GM21737 (cell line): ENCODE results near the gene GAS7.
A peak's percentile ranks its signal among the peaks of the same experiment; 100 is the strongest.
"Not testable (repeated sequence)": the region's sequence is repeated elsewhere in the genome, so short reads cannot be mapped to it uniquely, and the experiment has no call there.

ENCODE experiments used
- ATAC-seq: cut with Tn5 transposase; IDR thresholded peaks from one replicate; pipeline ENCODE4 v1.9.1; 2021; ENCODE audit warnings: mild to moderate bottlenecking, moderate library complexity; ENCODE audit not compliant: unreplicated experiment

The GAS7 gene

DNA sequence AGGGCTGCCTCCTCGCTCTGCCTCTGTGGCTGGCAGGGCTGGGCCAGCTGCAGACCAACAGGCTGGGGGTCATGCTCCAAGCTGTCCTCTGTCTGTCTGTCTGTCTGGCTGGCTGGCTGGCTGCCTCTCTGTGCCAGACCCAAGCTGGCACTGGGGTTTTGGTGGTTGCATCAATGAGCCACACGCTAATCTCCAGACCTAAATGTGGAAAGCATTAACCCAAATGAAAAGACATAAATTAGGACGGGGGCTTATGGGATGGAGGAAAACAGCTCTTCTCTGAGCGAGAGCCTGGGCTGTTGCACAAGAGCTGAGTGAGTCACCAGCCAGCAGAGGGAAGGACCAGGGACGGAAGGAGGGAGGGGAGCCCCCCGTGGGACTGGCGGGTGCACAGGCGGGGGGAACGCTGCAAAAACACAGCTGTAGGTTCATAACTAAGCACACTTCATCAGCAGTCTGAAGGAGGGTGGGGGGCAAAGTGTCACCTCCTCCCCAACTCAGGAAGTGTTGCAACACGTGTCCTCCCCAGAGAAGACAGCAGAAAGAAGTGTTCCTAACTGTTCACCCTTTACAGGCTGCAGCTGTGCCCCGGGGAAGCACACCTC, 83.4 kb downstream of the GAS7 start:
- ATAC-seq: peak; percentile 50

DNA sequence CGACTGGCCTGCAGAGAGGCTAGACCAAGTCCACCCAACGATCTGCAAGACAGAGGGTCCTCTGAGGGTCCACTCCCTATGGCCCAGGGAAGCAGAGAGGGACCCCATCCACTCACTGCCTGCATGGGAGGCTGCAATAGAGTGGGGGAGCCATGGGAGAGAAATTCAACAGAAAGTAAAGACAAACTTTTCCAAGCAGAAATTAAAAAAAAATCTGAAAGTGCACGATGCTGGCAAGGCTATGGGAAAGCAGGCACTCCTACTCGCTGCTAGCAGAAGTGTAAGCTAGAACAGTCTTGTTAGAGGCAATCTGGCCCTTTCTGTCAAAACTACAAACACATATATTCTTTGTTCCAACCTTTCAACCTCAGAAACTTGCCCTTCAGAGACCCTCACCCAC, 85.4 kb downstream of the GAS7 start:
- no peak for ATAC-seq

DNA sequence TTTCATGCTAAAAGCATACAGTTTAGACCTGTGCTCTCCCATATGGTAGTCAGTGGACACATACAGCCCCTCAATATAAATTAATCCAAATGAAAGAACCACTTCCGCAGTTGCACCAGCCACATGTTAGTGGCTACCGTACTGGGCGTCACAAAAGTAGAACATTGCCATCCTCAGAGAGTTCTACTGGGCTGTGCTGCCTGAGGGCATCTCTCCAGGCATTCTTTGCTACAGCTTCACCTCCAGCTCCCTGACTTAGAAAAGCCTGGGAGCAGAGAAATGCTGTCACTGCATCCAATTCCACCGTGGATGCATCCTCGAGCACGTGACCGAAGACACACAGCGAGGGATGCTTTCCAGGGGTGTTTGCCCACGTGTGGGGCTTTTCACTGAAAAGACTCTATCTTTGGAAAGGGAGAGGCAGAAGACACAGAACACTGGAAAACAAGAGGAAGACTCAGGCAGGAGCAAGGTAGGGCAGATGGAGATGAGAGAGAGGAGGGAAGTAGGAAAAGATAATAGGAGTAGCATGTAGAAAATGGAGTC, 86.4 kb downstream of the GAS7 start:
- ATAC-seq: no peak

DNA sequence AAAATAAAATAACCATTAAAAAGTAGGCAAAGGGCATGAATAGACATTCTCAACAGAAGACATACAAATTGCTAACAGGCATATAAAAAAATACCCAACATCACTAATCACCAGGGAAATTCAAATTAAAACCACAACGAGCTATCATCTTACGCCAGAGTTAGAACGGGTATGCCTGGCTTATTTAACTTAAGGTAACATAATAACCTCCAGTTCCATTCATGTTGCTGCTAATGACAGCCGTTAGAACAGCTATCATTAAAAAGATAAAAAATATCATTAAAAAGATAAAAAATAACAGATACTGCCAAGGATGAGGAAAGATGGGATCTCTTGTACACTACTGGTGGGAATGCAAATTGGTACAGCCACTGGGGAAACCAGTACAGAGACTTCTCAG, 89.3 kb downstream of the GAS7 start:
- ATAC-seq: no peak

DNA sequence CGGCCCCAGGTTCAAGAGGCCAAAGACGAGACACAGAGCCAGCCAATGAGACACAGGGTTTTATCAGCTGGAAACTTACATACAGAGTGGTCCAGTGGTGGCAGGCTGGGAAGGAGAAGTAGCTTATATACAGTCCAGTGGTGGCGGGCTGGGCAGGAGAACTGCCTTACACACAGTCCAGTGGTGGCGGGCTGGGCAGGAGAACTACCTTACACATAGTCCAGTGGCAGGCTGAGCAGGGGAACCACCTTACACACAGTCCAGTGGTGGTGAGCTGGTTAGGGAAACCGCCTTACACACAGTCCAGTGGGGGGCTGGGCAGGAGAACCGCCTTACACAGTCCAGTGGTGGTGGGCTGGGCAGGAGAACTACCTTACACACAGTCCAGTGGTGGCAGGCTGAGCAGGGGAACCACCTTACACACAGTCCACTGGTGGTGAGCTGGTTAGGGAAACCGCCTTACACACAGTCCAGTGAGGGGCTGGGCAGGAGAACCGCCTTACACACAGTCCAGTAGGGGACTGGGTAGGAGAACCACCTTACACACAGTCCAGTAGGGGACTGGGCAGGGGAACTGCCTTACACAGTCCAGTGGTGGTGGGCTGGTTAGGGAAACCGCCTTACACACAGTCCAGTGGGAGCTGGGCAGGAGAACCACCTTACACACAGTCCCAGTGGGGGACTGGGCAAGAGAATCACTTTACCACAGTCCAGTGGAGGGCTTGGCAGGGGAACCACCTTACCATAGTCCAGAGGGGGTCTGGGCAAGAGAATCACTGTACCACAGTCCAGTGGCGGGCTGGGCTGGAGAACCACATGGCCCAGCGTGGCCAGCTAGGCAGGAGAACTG, 90.9 kb downstream of the GAS7 start:
- ATAC-seq: no peak

DNA sequence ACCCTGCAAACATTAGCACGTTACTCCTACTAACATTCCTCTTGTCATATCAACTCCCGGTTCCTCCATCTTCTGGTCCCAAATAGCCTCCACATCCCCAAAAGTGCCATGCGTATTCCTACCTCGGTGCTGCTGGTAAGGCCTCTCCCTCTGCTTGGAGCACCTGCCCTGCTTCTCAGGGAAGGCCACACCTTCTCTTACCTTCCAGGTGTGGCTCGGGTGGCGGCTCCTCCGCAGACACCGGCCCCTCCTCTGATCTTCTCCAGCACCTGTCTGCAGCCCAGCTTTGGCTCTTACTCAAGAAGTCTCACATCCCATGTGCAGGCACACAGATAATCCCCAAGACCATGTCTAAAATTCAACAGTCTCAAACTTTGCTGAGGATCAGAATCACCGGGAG, 92.3 kb downstream of the GAS7 start:
- ATAC-seq: no peak

DNA sequence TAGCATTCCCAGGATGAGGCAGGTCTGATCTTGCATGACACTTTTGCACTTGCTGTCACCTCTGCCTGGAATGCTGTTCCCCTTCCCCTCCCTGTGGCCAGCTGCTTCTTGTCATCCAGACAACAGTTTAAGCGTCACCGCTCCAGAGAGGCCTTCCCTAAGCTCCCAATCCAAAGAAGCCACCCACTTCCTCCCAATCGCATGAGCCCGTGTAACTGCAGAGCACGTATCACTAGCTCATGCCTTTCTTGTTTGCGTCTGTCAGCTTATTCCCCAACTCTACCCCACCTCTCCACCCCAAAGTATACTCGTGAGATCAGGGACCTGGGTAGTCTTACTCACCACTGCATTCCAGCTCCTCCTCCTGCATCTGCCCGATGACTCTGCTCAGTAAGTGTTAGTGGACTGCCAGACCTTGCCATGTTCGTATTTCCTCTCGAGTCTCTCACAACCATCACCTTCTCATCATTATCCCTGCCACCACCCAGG, 92.8 kb downstream of the GAS7 start:
- ATAC-seq: no peak

DNA sequence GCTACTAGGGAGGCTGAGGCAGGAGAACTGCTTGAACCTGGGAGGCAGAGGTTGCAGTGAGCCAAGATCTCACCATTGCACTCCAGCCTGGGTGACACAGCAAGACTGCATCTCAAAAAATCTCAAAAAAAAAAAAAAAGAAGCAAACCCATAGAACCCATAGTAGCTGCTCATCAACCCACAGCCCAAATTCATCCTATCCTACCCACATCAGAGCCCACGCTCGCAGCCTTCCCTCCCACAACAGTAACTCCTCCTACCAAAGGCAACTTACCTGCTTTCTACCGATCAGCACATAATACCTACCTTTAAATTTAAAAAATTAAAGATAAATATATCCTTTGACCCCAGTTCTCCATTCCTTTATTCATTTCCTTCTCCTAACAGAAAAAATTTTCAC, 94.7 kb downstream of the GAS7 start:
- no peak for ATAC-seq

DNA sequence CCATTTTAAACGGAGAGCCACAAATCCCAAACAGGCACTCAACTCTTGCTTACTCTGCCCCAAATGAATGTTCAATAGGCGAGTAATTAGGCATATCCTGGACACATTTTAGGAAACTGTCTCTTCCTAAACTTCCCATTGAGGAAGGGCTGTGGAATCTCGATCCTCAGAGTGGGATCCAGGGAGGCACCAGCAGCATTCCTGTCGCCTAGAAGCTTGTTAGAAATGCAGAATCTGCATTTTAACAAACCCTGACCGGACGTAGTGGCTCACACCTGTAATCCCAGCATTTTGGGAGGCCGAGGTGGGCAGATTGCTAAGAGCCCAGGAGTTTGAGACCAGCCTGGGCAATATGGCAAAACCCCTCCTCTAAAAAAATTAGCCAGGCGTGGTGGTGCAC, 95.6 kb downstream of the GAS7 start:
- ATAC-seq: no peak

DNA sequence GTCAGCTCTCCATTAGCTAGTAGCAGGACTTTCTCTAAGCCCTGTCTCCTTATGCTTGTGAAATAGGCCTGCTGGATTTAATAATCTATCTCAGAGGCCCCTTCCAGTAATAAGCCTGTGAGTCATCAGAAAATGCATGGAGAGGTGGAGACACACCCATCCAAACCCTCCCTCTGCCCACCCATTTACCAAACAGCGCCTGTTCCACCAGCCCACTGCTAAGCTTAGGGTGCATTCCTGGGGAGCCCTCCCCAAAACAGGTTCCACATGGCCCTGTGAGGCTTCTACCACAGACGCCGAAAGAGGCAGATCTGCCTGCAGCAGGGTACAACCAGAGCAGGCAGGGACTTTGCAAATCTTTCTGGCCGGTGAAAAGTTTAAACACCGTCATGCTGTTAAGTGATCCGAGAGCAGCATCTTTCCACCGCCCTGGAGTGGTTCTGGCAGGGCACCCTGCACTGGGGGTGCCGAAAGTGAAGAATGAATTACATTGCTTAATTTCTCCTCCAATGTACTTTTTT, 99.3 kb downstream of the GAS7 start:
- no peak for ATAC-seq

DNA sequence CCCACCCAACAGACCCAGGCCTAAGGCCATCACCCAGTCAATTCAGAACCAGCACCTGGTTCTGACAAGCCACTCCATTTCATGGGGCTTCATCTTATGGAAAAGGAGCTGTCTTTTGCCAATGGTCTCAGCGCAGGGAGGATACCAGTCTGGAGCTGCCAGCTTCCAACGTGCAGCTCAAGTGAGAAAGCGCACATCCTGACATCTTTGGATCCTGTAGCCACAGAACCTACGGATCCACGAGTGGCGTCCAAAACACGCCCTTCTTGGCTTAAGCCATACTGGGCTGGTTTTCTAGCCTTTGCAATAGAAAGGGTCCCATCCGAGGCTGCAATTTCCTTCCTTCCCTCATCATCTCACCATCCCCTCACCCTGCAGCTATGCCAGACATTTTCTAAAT, 101.8 kb downstream of the GAS7 start:
- no peak for ATAC-seq

DNA sequence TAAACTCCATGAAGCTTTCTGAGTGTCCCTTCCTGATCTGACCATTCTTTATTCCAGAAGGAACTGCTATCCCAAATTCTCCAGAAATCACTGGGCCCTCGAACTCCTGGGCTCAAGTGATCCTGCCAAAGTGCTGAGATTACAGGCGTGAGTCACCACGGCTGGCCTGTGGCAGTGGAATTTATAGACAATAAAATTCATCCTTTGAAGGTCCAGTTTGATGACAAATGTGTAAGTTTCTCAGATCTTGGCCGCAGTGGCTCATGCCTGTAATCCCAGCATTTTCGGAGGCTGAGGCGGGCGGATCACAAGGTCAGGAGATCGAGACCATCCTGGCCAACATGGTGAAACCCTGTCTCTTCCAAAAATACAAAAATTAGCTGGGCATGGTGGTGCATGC, 103.1 kb downstream of the GAS7 start:
- not testable (repeated sequence) for ATAC-seq

DNA sequence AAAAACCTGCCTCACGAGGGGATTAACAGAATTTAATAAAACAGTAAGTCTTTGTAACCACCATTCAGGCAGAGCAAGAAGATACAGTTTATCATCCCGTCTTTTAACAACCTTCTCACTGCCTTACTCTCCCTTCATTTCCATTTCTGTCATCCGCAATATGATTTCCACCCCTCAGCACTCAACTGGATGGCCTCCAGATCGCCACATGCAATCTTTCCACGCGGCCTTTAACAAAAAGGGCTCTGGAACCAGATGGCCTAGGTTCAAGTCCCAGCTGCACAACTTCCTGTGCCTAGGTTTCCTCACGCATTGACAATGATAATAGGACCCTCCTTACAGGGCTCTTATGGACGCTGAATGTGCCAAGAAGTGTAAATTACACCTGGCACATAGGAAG, 103.6 kb downstream of the GAS7 start:
- no peak for ATAC-seq

DNA sequence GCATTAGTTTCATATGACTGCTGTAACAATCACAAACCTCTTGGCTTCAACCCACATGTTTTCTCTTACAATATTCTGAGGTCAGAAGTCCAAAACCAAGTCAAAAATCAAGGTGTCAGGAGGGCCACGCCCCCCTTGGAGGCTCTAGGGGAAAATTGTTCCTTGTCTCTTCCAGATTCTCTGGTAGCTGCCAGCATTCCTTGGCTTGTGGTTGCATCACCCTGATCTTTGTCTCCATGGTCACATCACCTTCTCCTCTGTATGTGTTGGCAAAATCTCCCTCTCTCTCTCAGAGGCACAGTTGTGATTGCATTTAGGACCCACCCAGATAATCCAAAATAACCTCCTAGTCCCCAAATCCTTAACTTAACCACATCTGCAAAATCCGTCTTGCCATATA, 105.8 kb downstream of the GAS7 start:
- no peak for ATAC-seq

DNA sequence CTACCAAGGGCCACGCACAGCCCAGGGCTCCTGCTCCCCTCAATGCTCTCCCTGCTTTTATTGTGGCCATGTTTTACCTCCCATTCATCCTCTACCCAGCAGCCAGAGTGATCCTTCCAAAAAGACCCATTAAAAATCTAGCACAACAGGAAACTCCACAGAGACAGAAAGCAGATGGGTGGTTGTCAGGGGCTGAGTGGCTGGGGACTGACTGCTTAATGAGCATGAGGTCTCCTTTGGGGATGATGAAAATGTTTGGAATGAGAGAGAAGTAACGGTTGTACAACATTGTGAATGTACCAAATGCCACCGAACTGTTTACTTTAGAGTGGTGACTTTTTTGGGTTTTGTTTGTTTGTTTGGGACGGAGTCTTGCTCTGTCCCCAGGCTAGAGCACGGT, 107.4 kb downstream of the GAS7 start:
- ATAC-seq: no peak

DNA sequence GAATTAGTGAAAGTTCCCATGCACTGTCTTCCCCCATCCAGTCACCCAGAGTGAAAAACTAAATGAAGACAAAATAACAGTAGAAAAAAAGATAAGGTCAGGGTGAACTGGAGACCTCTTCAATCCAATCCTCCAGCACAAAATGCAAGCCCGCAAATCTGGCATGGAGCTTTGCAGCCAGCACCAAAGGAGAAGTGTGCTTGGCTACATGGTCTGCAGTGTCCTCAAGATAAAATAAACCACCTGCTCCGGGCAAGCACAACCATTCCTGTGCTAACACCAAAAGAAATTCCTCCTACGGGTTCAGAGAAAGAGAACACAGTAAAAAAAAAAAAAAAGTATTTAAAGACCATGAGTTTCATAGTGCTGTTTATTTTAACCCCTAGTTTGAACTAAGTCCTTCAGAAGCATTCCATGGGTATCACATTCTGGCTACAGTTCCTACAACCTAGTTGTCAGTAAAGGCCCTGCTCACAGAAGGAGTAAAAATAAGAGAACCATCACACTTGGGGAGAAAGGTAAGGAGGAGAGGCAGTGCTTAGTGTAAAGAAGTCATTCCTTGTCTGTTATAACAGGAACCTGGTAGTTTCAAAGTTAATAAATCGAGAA, 109.1 kb downstream of the GAS7 start:
- no peak for ATAC-seq

DNA sequence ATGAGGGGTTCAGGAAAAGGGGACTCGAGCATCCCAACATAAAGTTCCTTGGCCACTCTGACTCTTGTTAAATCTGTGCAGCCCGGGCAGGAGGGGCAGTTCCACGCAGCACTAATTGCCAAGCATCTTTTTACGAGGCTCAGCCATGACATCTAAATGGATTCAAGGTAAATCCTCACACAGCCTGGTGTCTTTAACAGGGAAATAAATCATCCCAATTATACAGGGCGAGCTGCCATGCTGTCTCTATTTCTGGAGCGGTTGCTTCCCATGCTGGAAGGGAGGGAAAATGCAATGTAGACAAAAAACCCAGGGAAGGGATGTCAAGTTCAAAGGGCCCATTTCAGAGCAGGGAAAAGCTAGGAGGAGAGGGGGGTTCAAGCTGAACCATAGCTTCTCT, 110.0 kb downstream of the GAS7 start:
- ATAC-seq: no peak

DNA sequence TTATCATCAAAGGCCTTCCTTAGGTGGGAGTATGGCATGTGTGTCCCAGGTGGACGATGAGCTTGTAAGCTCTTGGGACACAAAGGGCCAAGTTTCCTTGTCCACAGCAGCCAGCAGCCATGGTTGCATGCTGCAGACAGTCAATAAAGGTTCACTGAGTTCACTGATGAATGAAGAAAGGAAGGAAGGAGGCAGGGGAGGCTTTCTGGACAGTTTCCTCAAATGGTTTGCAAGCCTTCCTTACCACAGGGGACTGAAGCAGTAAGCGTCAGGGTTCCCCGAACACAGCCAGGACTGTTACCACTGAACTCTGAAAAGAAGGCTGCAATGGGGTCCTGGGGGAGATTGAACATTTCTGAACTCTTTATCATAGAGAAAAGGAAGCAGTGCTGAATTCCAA, 111.1 kb downstream of the GAS7 start:
- no peak for ATAC-seq

DNA sequence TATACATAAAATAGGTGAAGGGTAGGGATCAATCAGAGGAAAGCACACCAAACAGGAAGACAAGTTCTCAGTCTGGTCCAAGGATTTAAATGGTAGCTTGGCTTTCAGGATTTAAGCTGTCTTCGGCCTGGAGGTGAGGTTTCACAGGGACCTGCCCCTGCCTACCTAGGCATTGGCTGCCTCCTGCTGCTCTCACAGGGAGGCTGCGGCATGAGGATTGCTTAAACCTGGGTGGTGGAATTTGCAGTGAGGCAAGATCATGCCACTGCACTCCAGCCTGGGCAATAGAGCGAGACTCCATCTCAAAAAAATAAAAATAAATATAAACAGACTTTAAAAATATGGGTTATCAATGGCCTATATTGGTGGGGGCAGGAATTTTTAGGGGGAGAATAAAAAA, 114.5 kb downstream of the GAS7 start:
- no peak for ATAC-seq

DNA sequence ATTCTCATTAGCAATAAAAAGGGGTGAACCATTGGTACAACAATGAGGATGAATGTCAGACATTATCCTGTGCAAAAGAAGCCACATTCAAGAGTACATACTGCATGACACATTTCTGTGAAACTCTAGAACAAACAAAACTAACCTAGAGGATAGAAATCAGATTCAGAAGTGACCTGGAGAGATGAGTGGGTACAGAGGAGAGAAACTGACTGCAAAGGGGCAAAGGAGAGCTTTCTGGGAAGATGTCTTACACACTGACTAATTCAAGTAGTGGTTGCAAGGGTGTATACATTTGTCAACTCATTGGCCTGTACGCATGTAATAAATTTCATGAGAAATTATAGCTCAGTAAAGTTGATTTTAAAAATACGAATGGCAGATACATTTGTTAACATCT, 115.6 kb downstream of the GAS7 start:
- no peak for ATAC-seq

DNA sequence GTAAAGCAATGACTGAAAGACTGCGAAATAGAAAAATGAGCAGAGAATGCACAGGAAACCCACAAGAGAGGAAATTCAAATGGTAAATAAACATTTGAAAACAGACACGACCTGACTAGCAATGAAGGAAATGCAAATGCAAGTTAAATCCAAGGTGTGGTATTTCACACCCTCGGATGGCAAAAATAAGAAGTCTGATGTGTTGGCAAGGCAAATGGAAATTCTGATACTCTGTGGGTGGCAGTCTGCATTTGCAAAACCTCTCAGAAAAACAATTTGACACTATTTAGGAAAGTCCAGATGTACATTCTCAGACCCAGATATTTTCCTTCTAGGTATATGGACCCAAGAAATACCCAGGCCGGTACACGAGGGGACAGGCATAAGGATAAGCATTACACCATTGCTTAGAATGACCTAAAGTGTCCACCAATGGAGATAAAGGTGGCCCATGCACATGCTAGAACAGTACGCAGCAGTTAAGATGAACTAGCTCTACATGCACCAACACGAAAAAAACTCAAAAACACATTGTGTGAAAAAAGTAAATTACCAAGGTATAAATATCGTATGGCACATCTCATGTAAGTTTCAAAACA, 116.7 kb downstream of the GAS7 start:
- ATAC-seq: no peak
